Keratinocyte (primary cell): ENCODE results near the gene AHSP.

Experiments
- CTCF ChIP-seq, 3 experiments: IDR thresholded peaks in 1 of 3; conservative IDR thresholded peaks in 1 of 3; optimal IDR thresholded peaks in 1 of 3; 2 replicates in 2 of 3; 3 replicates in 1 of 3; pipeline versions ENCODE3 to v1.5.1; 2011; ENCODE audit warnings: low read length in 3 of 3, mild to moderate bottlenecking in 3 of 3, moderate library complexity in 2 of 3, control low read depth in 1 of 3, inconsistent platforms in 1 of 3; ENCODE audit not compliant: insufficient read depth in 2 of 3; ENCODE audit errors: extremely low read depth in 1 of 3
- EZH2 ChIP-seq: IDR thresholded peaks from one replicate; pipeline ENCODE4 v1.6.1; 2012; ENCODE audit warnings: inconsistent platforms, mild to moderate bottlenecking, low read length, moderate library complexity

- TF ChIP-seq CTCF (optimal IDR thresholded peaks at IDR 0.05 in 1 of 3, IDR thresholded peaks at IDR 0.05 in 1 of 3, conservative IDR thresholded peaks at IDR 0.05 in 1 of 3; ENCODE audit: extremely low read depth in 1 of 3, insufficient read depth in 2 of 3, low read length in 3 of 3) (no peak), EZH2 (no peak)
Observed at GRCh38 chr16:31561426-31562233, 33.9 kb downstream of the AHSP start.
